ENCODE data around the gene FUT6.

DNA sequence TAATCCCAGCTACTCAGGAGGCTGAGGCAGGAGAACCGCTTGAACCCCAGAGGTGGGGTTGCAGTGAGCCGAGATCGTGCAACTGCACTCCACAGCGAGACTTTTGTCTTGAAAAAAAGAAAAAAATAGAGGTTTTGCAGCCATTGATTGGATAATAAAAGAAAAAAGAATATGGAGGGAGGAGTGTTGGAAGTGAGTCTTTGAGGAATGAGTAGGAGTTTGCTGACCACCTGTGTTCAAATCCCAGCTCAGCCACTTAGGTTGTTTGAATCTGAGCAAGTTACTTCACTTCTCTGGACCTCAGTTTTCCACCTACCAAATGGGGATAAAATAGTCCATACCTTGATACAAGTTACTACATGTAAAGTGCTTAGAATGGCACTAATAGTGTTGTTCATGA lies 28.4 kb downstream of the FUT6 start:
- no peak for TF ChIP-seq EZH2 (IDR thresholded peaks at IDR 0.05; ENCODE audit: low read length, missing control alignments)
- TF ChIP-seq, protein P1, sequence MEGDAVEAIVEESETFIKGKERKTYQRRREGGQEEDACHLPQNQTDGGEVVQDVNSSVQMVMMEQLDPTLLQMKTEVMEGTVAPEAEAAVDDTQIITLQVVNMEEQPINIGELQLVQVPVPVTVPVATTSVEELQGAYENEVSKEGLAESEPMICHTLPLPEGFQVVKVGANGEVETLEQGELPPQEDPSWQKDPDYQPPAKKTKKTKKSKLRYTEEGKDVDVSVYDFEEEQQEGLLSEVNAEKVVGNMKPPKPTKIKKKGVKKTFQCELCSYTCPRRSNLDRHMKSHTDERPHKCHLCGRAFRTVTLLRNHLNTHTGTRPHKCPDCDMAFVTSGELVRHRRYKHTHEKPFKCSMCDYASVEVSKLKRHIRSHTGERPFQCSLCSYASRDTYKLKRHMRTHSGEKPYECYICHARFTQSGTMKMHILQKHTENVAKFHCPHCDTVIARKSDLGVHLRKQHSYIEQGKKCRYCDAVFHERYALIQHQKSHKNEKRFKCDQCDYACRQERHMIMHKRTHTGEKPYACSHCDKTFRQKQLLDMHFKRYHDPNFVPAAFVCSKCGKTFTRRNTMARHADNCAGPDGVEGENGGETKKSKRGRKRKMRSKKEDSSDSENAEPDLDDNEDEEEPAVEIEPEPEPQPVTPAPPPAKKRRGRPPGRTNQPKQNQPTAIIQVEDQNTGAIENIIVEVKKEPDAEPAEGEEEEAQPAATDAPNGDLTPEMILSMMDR (conservative IDR thresholded peaks at IDR 0.05 in 1 of 2, IDR thresholded peaks at IDR 0.05 in 1 of 2; ENCODE audit: low read depth in 1 of 2, low read length in 2 of 2) = no peak
